Activated CD8-positive, alpha-beta memory T cell treated with anti-CD3 and anti-CD28 coated beads, Interleukin-2, amount 50 U/mL, for 48 hours (primary cell): ENCODE measurements around the gene ITGB1BP1.
"Not testable (repeated sequence)": the region's sequence is repeated elsewhere in the genome, so short reads cannot be mapped to it uniquely, and the experiment has no call there.

Source experiments
- DNase-seq: peaks from one replicate; pipeline ENCODE4 v3.0.0-alpha.2; 2020

Gene ITGB1BP1

GRCh38 chr2:9398881-9399780 is 24.2 kb downstream of the ITGB1BP1 start:
- DNase-seq: no peak

- DNase-seq: not testable (repeated sequence)
Observed at GRCh38 chr2:9398251-9398650, 25.1 kb downstream of the ITGB1BP1 start.

- DNase-seq: no peak
Observed at GRCh38 chr2:9397201-9397600, 26.1 kb downstream of the ITGB1BP1 start.

GRCh38 chr2:9394816-9395215 is 28.5 kb downstream of the ITGB1BP1 start:
- no peak for DNase-seq

- DNase-seq: no peak
Observed at GRCh38 chr2:9392898-9393765, 30.2 kb downstream of the ITGB1BP1 start.

GRCh38 chr2:9391961-9392720 is 31.2 kb downstream of the ITGB1BP1 start:
- DNase-seq: no peak

GRCh38 chr2:9390991-9391390 is 32.3 kb downstream of the ITGB1BP1 start:
- DNase-seq: no peak

- no peak for DNase-seq
Observed at GRCh38 chr2:9390151-9390850, 33.0 kb downstream of the ITGB1BP1 start.

- DNase-seq: no peak
Observed at GRCh38 chr2:9388950-9389911, 34.1 kb downstream of the ITGB1BP1 start.

- DNase-seq: no peak
Observed at GRCh38 chr2:9388199-9388681, 35.1 kb downstream of the ITGB1BP1 start.

GRCh38 chr2:9385841-9386240 is 37.5 kb downstream of the ITGB1BP1 start:
- no peak for DNase-seq

- DNase-seq: no peak
Observed at GRCh38 chr2:9384521-9384920, 38.8 kb downstream of the ITGB1BP1 start.

GRCh38 chr2:9382604-9383235 is 40.6 kb downstream of the ITGB1BP1 start:
- DNase-seq: no peak

- DNase-seq: no peak
Observed at GRCh38 chr2:9380702-9381628, 42.4 kb downstream of the ITGB1BP1 start.

- DNase-seq: no peak
Observed at GRCh38 chr2:9379391-9379755, 44.0 kb downstream of the ITGB1BP1 start.

- DNase-seq: no peak
Observed at GRCh38 chr2:9378433-9379390, 44.6 kb downstream of the ITGB1BP1 start.

- no peak for DNase-seq
Observed at GRCh38 chr2:9377461-9378097, 45.7 kb downstream of the ITGB1BP1 start.
